ENCODE data around the gene LYSMD4.

Gene LYSMD4

DNA sequence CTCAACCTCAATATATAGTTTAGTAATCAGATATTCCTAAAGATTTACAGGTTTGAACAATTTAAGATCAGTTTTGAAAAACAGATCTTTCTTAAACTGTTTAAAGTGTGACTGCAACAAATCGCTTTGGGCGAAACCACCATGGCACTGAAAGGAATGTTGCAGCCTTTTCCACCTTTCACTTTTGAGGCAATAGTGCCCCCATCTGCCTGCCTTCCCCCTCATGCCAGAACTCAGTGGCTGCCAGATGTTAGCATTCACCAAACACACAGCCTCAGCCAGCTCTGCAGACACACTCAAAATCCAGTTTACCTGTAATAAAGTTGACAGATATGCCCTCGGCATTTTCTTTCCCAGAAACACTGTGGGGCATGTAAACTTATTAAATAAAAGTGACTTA, 3.3 kb downstream of the LYSMD4 start:
- no peak for DNase-seq

DNA sequence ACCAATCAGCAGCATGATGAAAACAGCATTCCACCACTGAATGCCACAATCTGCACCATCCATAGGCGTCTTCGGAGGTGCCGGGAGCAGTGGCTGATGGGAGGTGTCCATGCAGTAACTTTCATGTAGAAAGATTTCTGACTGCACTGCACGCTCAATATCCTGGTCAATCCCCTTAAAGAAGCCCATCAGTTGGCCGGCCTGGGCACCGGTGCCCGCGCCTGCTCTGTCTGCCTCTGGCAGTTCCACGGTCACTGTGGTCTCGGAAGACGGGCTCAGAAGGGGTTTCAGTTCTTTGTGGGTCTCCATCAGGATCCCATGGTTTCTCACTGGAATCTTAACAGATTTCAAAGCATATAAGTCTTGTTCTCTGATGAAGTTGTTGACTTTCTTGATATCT, 3.9 kb downstream of the LYSMD4 start:
- no peak for DNase-seq

DNA sequence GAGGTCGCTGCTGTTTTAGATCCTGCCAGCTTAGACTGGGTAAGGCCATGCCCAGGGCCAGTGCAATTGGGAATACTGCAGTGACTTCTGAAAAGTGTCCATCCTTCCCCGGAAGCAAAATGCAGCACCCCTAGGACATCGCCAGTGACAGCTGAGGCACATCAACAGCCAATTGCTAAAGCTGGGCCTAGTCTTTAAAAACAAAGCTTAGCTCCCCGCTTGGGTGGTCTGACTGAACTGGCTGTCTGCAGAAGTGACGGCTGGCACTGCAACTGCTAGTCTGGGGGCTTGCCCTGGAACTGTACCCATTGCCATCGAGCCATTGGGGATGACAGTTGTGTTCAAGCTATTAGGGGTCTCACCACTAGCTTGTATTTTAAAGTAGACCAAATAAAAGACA, 4.3 kb downstream of the LYSMD4 start:
- DNase-seq: no peak

GRCh38 chr15:99727733-99728132, 5.5 kb downstream of the LYSMD4 start:
- DNase-seq: no peak

DNA sequence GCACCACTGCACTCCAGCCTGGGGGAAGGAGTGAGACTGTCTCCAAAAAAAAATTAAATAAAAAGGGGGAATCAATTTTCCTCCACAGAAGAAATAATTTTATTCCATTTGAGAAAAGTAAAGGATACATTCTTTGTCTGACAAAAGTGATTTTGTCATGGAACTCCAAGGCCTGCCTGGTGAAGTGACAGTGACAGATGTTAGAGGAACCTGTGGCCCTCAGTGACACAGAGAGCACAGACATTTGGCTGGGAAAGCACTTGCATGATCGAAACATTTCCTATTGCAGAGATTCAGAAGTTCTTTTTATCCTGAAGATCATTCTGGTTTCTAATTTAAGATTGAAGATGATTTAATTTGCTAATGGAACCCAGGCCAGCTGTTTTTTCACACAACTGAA, 5.9 kb downstream of the LYSMD4 start:
- DNase-seq: no peak

GRCh38 chr15:99726333-99726732, 6.9 kb downstream of the LYSMD4 start:
- DNase-seq: no peak

DNA sequence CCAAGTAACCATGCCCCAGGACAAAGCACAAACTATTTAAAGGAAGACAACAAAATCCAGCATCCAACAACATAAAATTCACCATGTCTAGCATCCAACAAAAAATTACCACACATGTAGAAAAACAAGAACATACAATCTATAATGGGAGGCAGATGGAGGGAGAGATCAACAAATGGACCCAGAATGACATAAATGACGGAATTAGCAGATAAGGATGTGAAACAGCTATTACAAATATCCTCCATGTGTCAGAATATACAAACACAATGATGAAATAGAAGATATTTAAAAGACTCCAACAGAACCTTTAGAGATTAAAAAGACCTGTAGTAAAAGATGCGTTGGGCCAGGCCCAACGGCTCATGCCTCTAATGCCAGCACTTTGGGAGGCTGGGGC, 10.8 kb downstream of the LYSMD4 start:
- no peak for DNase-seq

GRCh38 chr15:99721896-99722295, 11.3 kb downstream of the LYSMD4 start:
- DNase-seq: no peak

DNA sequence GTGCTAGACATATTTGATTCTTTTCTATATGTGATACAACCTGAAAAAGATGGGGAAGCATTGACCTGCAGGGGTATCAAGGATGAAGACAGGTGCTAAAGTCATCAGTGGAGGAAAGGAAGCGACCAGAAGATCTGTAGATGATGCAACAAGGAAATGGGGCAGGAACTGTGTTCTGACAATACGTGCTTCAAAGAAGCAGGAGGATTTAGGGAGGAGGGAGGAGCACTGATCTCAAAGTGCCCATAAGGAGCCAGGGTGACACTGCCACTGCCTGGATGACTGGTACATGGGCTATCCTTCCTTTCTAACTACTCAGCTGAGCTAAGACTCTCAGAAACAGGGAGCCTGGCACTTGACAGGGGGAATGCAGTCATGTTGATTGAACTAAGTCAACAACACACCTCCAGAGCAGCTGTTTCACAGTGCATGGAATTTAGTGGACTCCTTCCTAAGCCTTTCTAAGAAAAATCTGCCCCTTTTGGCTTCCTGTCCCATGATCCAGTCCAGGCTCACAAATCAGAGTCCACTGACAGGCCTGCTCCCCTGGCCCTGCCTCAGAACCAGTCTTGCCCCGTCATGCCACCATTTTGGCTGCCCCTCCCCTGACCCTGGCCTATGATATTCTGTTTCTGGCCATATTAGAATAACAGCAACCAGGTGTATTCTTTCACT, 12.0 kb downstream of the LYSMD4 start:
- DNase-seq: no peak

DNA sequence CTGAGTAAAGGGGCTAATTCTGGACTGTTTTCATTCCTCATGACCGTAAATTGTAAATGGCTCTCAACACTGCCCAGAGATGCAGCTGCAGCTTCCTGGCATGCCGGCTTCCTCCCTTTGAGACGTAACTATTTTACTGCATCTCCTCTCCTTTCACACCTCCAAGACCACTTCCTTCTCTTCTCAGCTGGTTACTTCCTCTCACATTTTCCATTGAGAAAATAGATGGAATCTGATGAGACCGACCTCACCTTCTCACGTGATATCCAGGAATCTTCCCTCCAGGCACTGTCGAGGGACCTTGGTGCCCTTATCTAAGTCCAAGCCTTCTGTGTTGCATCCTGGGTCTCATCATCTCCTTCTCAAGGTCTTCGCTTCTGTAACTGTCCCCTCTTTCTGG, 12.7 kb downstream of the LYSMD4 start:
- DNase-seq: no peak

- DNase-seq: no peak
Observed at GRCh38 chr15:99719096-99719541, 14.1 kb downstream of the LYSMD4 start.

- DNase-seq: no peak
Observed at GRCh38 chr15:99718421-99718820, 14.8 kb downstream of the LYSMD4 start.

- DNase-seq: no peak
Observed at GRCh38 chr15:99717161-99718009, 15.9 kb downstream of the LYSMD4 start.

DNA sequence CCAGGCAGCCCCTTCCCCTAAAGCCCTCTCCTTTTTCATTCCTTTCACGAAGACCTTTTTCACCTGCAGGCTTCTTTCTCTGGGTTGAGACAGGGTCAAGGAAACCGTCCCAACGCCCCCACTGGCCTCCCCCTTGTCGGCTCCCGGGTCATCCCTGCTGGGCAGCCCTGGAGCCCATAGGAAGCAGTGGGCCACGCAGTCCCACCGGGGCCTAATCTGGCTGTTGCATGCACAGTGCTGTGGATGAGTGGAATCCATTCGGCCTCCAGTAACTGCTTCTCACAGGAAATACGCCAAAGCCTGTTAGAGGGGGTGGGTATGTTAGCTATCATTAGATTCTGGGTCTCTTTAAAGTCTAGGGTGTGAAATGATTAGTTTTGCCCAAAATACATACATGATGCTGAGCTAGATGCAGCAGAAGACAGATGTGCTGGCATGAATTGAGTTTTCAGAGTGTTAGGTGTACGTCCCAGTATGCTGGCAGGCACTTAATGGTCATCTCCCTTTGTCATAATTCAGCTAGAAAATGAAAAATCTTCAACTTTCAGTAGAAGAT, 16.6 kb downstream of the LYSMD4 start:
- DNase-seq: no peak

DNA sequence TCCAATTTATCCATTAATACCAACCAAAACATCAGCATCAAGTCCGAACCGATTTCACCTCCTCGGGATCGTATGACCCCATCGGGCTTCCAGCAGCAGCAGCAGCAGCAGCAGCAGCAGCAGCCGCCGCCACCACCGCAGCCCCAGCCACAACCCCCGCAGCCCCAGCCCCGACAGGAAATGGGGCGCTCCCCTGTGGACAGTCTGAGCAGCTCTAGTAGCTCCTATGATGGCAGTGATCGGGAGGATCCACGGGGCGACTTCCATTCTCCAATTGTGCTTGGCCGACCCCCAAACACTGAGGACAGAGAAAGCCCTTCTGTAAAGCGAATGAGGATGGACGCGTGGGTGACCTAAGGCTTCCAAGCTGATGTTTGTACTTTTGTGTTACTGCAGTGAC, 20.8 kb downstream of the LYSMD4 start:
- no peak for DNase-seq

DNA sequence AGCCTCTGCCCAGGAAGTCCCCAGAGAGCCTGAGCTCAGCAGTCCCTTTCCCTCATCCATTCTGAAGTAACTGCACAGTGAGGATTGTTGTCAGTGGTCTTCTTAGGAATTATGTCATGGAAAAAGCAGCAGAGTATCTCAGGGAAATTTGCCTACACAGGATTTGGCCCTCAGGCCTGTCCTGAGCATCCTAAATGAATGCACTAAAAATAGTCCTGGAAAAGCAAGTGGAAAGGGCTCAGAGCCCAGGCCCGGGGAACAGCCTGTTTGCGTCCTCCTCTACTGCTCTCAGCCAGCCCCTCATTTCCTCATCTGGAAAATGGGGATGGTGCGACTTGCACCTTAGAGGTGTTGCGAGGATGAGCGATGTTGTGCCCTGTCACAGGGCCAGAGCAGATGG, 21.6 kb downstream of the LYSMD4 start:
- DNase-seq: no peak

GRCh38 chr15:99709243-99709986, 23.8 kb downstream of the LYSMD4 start:
- DNase-seq: no peak

- no peak for DNase-seq
Observed at GRCh38 chr15:99708563-99708962, 24.7 kb downstream of the LYSMD4 start.

DNA sequence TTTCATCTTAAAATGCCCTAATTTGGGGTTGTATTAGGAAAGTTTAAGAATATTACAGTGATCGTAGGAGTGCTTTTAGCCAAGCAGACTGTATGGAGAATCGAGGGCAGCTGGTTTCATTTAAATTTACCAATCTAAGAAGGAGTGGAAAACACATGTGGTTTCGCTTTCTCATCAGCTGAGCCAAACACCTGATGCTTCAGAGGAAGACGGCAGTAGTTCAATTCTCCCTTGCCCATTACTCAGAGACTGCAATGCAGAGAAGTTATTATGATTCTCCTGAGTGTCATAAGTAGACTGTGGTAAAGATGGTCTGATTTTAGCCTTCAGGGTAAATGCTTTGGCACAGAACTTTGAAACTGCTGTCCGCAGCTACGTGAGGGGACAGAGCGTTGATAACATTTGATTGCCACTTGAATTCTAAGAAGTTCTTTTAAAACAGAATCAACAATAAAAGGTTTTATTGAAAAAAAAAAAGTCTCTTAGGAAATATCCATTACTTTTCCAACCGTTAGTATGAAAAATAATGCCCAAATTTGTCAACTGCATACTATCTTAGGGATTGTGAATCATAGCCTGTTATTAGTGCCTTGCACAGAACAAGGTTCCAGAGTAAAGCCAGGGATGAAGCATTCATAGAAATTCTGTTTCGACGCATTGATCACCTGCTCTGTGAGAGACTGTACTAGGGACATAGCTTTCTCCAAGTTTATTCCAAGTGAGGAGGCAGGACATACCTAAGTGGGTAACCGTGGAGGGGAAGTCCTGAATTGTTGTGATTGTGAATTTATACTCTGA, 25.6 kb downstream of the LYSMD4 start:
- no peak for DNase-seq

GRCh38 chr15:99706557-99707303, 26.5 kb downstream of the LYSMD4 start:
- DNase-seq: no peak

DNA sequence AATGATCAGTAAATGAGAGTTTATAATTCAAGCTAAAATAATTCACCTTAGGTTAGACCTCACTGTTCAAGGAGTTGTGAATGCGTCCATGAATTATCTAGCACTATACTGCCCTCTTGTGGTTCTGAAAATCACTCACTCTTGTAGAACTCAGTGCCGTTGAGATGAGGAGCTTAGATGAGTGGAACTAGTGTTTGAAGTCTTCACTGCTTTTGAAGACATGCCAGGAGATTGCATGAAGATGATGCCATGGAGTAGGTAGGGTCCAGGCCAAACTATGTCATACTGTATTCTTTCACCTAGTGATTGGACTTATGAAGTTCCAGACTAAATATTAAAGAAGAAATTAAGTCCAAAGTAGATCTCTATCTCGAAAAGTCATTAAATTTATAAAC, 28.8 kb downstream of the LYSMD4 start:
- DNase-seq: peak; percentile 62
